Measurements from ENCODE around the gene PTBP2. TPM values are rescaled to one million over a fixed set of nuclear protein-coding genes. Genes with fewer than 3 reads are reported as not detected.

PTBP2 gene
- total RNA-seq, 1 donor from 2014 or later, result 8.1 TPM

- peak; percentile 50 for TF ChIP-seq CTCF (IDR thresholded peaks at IDR 0.05; ENCODE audit: insufficient read depth, low read length, poor library complexity, severe bottlenecking)
- no peaks in the 10 kb centered on the region for H3K27me3 ChIP-seq (ENCODE audit: control insufficient read depth, insufficient read depth, low read length)
- DNase-seq (ENCODE audit: low read depth), result no peak
- H3K4me3 ChIP-seq (ENCODE audit: low read depth, low read length), result no peak overlapping the region
- no peaks in the 10 kb centered on the region for H3K36me3 ChIP-seq (ENCODE audit: control insufficient read depth, insufficient read depth, low read length)
Measured at GRCh38 chr1:96845464-96845863, 123.9 kb downstream of the PTBP2 start.

- no peaks in the 10 kb centered on the region for H3K36me3 ChIP-seq (ENCODE audit: control insufficient read depth, insufficient read depth, low read length)
- no peak for DNase-seq (ENCODE audit: low read depth)
- no peak overlapping the region for H3K4me3 ChIP-seq (ENCODE audit: low read depth, low read length)
- TF ChIP-seq CTCF (IDR thresholded peaks at IDR 0.05; ENCODE audit: insufficient read depth, low read length, poor library complexity, severe bottlenecking), result no peak
- H3K27me3 ChIP-seq (ENCODE audit: control insufficient read depth, insufficient read depth, low read length), result no peaks in the 10 kb centered on the region
Measured at GRCh38 chr1:96861836-96862235, 140.3 kb downstream of the PTBP2 start.

- Histone ChIP-seq H3K36me3 (ENCODE audit: control insufficient read depth, insufficient read depth, low read length) (no peaks in the 10 kb centered on the region), H3K27me3 (ENCODE audit: control insufficient read depth, insufficient read depth, low read length) (no peaks in the 10 kb centered on the region), H3K4me3 (ENCODE audit: low read depth, low read length) (no peak overlapping the region)
- no peak for DNase-seq (ENCODE audit: low read depth)
- no peak for TF ChIP-seq CTCF (IDR thresholded peaks at IDR 0.05; ENCODE audit: insufficient read depth, low read length, poor library complexity, severe bottlenecking)
Measured at GRCh38 chr1:96863449-96863848, 141.9 kb downstream of the PTBP2 start.

All from kidney epithelial cell (primary cell).